IPS-18a (cell line): ENCODE measurements around the gene RRP1B.

Experiments
- H3K27ac ChIP-seq: one replicate; pipeline ENCODE4 v1.5.1; 2013; ENCODE audit warnings: low read length
- H3K27me3 ChIP-seq: one replicate; pipeline ENCODE4 v1.6.1; 2013; ENCODE audit warnings: mild to moderate bottlenecking, low read length; ENCODE audit not compliant: control insufficient read depth, insufficient read depth
- H3K36me3 ChIP-seq: one replicate; pipeline ENCODE4 v1.6.1; 2013; ENCODE audit warnings: low read depth, low read length; ENCODE audit not compliant: control insufficient read depth
- H3K4me1 ChIP-seq: one replicate; pipeline ENCODE4 v1.6.1; 2013; ENCODE audit warnings: low read depth, low read length; ENCODE audit not compliant: control insufficient read depth
- H3K4me3 ChIP-seq: one replicate; pipeline ENCODE4 v1.5.1; 2013; ENCODE audit warnings: low read length
- H3K9ac ChIP-seq: one replicate; pipeline ENCODE4 v1.6.1; 2013; ENCODE audit warnings: mild to moderate bottlenecking, low read length, moderate library complexity
- H3K9me3 ChIP-seq: one replicate; pipeline ENCODE4 v1.6.1; 2013; ENCODE audit warnings: low read depth, low read length; ENCODE audit not compliant: control insufficient read depth

The RRP1B gene

DNA sequence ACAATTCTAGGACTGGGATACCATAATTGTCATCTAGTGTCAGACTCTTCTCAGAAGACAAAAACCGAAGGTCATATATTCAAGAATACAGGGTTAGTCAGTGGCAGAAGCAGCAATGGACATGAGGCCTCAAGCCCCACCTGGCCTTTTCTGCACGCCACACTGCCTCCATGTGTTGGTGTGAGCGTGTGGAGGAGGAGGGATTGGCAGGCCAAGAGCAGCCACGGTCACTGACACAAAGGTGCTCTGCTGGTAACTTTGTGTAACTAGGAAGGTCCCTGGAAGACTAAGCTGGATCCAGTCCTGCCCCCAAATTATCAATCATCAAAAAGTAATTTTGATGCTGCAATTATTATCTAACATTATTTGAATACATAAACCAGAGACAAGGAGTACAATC lies 35.0 kb upstream of the RRP1B start:
- no peaks in the 10 kb centered on the region for H3K36me3 ChIP-seq
- no peak overlapping the region for H3K9ac ChIP-seq
- H3K4me1 ChIP-seq: no peaks in the 10 kb centered on the region
- no peak overlapping the region for H3K4me3 ChIP-seq
- no peaks in the 10 kb centered on the region for H3K9me3 ChIP-seq
- H3K27ac ChIP-seq: no peak overlapping the region
- no peaks in the 10 kb centered on the region for H3K27me3 ChIP-seq

DNA sequence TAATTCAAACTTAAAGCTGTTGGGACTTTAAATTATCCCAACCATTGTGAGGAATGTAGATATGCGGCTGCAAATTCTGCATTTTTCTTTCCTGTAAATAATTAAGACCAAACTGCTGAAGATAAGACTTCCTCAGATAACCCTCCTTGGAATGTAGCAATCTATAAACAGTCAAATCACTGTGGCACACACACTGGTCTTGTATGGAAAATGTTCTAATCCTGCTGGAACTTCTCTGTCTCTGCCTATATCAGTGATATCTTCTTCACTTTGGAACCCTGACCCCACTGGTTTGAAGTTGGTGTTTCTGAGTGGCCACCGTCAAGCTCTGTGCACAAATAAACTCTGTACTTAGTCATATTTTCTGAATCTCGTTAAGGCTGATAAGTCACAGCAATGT lies 33.0 kb upstream of the RRP1B start:
- Histone ChIP-seq H3K36me3 (no peaks in the 10 kb centered on the region), H3K27ac (no peak overlapping the region), H3K4me1 (no peaks in the 10 kb centered on the region), H3K9ac (no peak overlapping the region), H3K4me3 (no peak overlapping the region), H3K27me3 (no peaks in the 10 kb centered on the region), H3K9me3 (no peaks in the 10 kb centered on the region)

DNA sequence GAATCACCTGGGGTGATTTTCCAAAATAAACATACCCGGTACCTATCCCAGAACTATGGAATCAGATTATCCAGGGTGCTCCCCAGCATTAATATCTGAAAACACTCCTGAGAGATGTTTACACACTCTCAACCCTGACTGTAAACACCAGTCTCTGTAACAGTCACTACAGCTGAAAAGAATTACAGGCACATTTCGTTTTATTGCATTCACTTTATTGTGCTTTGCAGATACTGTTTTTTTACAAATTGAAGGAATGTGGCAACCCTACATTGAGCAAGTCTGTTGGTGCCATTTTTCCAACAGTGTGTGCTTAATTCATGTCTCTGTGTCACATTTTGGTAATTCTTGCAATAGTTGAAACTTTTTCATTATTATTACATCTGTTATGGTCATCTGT lies 31.8 kb upstream of the RRP1B start:
- H3K36me3 ChIP-seq: no peaks in the 10 kb centered on the region
- H3K27me3 ChIP-seq: no peaks in the 10 kb centered on the region
- H3K4me1 ChIP-seq: no peaks in the 10 kb centered on the region
- no peak overlapping the region for H3K4me3 ChIP-seq
- H3K9ac ChIP-seq: no peak overlapping the region
- H3K27ac ChIP-seq: no peak overlapping the region
- H3K9me3 ChIP-seq: no peaks in the 10 kb centered on the region

DNA sequence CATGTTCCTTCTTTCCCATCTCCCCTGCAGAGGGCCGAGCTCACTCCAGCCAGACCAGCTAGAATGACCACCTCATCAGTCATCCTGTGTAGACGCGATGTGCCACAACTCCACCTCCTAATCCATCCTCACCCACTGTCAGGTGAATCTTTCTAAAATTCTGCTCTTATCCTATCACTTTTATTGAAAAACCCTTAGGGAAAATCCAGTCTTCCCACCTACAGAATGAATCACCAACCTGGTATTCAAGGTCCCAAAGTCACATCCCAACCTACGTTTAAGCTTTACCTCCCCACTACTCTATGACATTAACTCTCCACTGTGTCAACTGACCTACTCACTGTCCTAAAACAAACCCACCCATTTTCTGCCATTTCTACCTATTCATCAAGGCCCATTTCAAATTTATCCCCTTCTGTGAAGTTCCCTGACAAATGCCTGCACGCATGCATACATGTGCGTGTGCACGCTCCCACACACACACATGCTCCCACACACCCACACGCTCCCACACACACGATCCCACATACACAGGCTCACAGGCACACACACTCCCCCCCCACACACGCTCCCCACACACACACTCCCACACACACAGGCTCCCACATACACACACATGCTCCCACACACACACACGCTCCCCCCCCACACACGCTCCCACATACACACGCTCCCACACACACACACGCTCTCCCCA lies 27.8 kb upstream of the RRP1B start:
- Histone ChIP-seq H3K9me3 (no peaks in the 10 kb centered on the region), H3K27me3 (no peaks in the 10 kb centered on the region), H3K4me1 (no peaks in the 10 kb centered on the region), H3K27ac (no peak overlapping the region), H3K9ac (no peak overlapping the region), H3K36me3 (no peaks in the 10 kb centered on the region), H3K4me3 (no peak overlapping the region)

DNA sequence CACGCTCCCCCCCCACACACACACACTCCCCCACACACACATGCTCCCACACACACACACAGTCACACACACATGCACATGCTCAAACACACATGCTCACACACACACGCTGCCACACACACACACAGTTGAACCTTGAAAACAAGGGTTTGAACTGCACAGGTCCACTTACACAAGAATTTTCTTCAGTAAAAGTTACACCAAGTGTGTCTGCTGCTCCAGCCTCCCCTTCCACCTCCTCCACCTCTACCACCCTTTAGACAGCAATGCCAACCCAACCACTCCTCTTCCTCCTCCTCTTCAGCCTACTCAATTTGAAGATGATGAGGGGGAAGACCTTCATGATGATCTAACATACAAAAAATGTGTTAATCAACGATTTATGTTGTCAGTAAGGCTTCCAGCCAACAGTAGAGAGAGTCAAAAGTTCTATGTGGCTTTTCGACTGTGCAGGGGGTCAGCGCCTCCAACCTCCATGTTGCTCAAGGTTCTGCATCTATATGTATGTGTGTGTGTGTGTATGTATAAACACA lies 26.9 kb upstream of the RRP1B start:
- H3K9ac ChIP-seq: no peak overlapping the region

DNA sequence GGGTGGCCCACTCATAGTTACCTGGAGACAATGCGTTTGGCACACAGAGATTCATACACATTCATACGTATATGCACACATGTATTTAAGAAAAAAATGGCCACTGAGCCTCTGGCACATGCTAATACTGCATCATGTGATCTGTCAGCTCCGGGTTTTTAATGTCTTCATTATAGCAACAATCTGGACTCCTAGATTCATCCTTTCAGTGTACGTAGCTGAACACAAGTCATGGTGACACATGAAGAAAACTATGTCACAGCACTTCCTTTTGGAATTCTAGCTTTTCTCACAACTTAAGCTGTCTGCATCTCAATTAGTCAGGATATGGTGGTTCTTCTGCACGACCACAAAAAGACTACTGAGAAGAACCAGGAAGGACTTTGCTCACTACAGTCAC lies 24.7 kb upstream of the RRP1B start:
- Histone ChIP-seq H3K36me3 (no peaks in the 10 kb centered on the region), H3K4me3 (no peak overlapping the region), H3K9ac (no peak overlapping the region), H3K4me1 (no peaks in the 10 kb centered on the region), H3K9me3 (no peaks in the 10 kb centered on the region), H3K27me3 (no peaks in the 10 kb centered on the region), H3K27ac (no peak overlapping the region)

More for the DNA sequence above, 26.9 kb upstream of the RRP1B start:
- no peaks in the 10 kb centered on the region for H3K4me1 ChIP-seq
- no peaks in the 10 kb centered on the region for H3K36me3 ChIP-seq
- no peaks in the 10 kb centered on the region for H3K9me3 ChIP-seq
- H3K27ac ChIP-seq: no peak overlapping the region
- no peaks in the 10 kb centered on the region for H3K27me3 ChIP-seq
- H3K4me3 ChIP-seq: no peak overlapping the region

DNA sequence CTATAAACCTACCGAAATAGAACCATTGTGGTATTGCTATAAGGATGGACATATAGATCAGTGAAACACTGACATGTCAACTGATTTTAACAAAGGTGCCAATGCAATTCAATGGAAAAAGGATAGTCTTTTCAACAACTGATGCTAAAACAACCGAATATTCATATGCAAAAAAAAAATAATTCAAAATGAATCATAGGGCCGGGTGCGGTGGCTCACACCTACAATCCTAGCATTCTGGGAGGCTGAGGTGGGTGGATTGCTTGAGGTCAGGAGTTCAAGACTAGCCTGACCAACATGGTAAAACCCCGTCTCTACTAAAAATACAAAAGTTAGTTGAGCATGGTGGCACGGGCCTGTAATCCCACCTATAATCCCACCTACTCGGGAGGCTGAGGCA lies 23.9 kb upstream of the RRP1B start:
- Histone ChIP-seq H3K9ac (no peak overlapping the region), H3K27ac (no peak overlapping the region), H3K36me3 (no peaks in the 10 kb centered on the region), H3K9me3 (no peaks in the 10 kb centered on the region), H3K4me3 (no peak overlapping the region), H3K4me1 (no peaks in the 10 kb centered on the region), H3K27me3 (no peaks in the 10 kb centered on the region)

DNA sequence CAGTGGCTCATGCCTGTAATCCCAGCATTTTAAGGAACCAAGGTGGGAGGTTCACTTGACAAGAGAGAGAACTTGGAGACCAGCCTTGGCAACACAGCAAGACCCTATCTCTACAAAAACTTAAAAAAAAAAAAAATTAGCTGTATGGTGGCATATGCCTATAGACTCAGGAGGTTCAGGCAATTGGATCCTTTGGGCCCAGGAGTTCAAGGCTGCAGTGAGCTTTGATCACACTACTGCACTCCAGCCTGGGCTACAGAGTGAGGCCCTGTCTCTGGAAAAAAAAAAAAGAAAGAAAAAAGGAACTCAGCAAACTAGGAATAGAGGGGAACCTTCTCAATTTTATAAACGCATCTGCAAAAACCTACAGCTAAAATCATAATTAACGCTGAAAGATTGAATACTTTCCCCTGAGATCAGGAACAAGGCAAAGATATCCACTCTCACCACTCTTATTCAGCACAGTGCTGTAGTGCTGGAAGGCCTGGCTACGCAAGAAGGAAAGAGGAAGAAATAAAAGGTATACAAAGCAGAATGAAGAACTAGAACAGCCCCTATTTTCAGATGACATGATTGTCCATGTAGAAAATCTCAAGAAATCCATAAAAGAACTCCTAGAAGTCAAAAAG lies 21.7 kb upstream of the RRP1B start:
- Histone ChIP-seq H3K4me3 (no peak overlapping the region), H3K27me3 (no peaks in the 10 kb centered on the region), H3K9ac (no peak overlapping the region), H3K4me1 (no peaks in the 10 kb centered on the region), H3K36me3 (no peaks in the 10 kb centered on the region), H3K9me3 (no peaks in the 10 kb centered on the region), H3K27ac (no peak overlapping the region)

DNA sequence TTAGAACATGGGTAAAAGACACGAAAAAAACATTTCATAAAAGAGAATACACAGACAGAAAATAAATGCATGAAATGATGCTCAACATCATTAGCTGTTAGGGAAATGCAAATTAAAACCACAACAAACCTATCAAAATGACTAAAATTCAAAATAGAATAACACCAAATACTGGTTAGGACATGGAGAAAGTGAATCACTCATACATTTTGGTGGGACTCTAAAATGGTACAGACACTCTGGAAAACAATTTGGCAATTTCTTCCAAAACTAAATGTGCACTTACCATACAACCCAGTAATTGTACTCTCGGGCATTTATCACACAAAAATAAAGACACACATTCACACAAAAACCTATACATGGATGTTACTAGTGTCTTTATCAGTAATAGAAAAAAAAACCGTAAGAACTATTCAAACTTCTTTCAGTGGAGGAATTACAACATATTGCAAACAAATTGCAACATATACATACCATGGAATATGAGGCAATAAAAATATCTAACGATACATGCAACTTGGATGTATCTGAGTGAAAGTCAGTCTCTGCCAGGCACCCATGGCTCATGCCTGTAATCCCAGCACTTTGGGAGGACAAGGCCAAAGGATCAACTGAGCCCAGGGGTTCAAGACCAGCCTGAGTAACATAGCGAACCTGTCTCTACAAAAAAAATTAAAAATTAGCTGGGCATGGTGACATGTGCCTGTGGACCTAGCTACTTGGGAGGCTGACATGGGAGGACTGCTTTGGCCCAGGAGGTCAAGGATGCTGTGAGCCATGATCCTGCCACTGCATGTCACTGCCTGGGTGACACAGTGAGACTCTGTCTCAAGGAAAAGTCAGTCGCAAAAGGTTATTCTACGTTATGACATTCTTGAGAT lies 19.6 kb upstream of the RRP1B start:
- Histone ChIP-seq H3K9ac (no peak overlapping the region), H3K9me3 (no peaks in the 10 kb centered on the region), H3K27me3 (no peaks in the 10 kb centered on the region), H3K4me1 (no peaks in the 10 kb centered on the region), H3K4me3 (no peak overlapping the region), H3K36me3 (no peaks in the 10 kb centered on the region), H3K27ac (no peak overlapping the region)

DNA sequence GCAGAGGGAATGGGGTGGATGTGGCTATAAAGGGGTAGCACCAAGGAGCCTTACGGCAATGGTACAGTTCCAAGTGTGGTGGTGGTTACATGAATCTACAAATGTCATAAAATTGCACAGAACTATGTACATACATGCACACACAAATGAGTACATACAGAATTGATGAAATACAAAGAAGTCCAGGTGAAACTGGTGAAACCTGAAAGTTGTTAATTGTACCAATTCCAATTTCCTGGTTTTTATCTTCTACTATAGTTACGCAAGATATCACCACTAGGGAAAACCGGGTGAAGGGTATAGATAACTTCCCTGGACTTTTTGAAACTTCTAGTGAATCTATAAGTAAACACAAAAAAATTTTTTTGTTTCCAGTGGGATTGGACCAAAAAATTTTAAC lies 19.0 kb upstream of the RRP1B start:
- no peaks in the 10 kb centered on the region for H3K9me3 ChIP-seq
- H3K27ac ChIP-seq: no peak overlapping the region
- H3K9ac ChIP-seq: no peak overlapping the region
- no peaks in the 10 kb centered on the region for H3K4me1 ChIP-seq
- H3K27me3 ChIP-seq: no peaks in the 10 kb centered on the region
- no peak overlapping the region for H3K4me3 ChIP-seq
- H3K36me3 ChIP-seq: no peaks in the 10 kb centered on the region

DNA sequence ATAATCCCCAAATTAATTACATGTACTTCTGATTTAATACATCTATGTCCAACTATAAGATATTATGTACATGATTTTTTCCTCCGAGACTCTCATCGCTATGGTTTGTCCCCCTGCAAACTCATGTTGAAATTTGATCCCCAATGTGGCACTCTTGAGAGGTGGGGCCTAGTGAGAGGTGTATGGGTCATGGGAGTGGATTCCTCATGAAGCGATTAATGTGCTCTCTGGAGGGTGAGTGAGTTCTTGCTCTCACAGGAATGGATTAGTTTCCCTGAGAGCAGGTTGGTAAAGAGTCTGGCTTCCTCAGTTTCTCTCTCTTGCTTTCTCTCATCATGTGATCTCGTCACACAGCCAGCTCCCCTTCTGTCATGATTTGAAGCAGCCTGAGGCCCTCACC lies 16.2 kb upstream of the RRP1B start:
- no peaks in the 10 kb centered on the region for H3K36me3 ChIP-seq
- no peak overlapping the region for H3K27ac ChIP-seq
- H3K9ac ChIP-seq: no peak overlapping the region
- no peaks in the 10 kb centered on the region for H3K27me3 ChIP-seq
- no peaks in the 10 kb centered on the region for H3K9me3 ChIP-seq
- H3K4me3 ChIP-seq: no peak overlapping the region
- H3K4me1 ChIP-seq: peaks cover 4% of the 10 kb centered on the region
